Measurements from ENCODE around the gene SVEP1.

Gene SVEP1

DNA sequence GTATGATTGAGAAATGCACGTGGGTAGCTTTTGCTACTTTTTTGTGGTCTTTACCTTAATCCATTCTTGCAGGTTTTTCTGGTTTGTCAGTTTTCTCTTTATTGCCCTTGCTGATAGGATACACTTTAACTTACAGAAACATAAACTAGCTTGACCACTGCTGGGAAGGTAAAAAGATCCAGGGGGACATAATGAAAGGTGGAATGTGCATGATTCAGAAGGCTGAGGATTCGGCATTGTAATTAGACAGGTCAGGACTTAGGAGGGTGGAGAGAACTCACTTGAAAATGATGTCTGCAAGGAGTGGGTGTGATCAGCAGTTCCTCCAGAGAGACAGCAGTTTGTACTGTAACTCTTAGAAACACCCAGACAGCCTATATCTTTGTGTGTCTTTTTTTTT is 222.0 kb downstream of the SVEP1 start:
- TF ChIP-seq, protein P1, sequence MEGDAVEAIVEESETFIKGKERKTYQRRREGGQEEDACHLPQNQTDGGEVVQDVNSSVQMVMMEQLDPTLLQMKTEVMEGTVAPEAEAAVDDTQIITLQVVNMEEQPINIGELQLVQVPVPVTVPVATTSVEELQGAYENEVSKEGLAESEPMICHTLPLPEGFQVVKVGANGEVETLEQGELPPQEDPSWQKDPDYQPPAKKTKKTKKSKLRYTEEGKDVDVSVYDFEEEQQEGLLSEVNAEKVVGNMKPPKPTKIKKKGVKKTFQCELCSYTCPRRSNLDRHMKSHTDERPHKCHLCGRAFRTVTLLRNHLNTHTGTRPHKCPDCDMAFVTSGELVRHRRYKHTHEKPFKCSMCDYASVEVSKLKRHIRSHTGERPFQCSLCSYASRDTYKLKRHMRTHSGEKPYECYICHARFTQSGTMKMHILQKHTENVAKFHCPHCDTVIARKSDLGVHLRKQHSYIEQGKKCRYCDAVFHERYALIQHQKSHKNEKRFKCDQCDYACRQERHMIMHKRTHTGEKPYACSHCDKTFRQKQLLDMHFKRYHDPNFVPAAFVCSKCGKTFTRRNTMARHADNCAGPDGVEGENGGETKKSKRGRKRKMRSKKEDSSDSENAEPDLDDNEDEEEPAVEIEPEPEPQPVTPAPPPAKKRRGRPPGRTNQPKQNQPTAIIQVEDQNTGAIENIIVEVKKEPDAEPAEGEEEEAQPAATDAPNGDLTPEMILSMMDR (IDR thresholded peaks at IDR 0.05) = no peak
- Histone ChIP-seq H3K4me3 (no peak overlapping the region), H3K27ac (no peak overlapping the region)
- DNase-seq (ENCODE audit: low spot score) = no peak

DNA sequence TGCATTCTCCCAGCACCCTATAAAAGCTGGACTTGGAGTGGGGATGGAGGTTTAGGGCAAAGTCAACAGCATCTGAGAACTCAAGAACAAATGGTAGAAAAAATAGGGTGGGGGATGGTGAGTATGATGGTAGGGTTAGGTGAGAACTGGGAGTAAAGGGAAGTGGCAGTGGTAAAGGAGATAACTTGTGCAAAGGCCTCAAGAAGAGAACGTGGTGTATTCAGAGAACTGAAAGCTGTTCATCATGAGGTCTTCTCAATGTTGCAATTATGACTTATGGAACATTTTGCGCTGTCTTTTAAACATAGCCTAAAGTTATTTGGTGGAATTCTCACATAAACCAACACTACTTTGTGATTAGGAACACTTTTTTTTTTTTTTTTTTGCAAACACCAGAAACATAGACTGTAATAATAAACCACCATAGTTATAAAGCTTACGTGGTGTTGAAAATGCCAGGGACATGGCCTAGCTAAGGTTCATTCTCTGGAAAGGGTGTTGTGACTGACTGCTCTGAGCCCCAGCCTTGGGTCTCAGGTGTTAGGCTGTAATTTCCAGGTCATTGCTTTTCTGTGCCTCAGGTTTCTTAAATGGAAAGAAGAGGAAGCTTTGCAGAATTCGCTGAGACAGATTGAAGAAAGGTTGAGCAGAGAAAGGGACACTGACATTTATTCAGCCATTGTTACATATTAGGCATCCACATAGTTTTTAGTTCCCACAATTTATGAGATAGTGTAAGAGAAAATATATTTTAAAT is 222.7 kb downstream of the SVEP1 start:
- DNase-seq (ENCODE audit: low spot score) = no peak

DNA sequence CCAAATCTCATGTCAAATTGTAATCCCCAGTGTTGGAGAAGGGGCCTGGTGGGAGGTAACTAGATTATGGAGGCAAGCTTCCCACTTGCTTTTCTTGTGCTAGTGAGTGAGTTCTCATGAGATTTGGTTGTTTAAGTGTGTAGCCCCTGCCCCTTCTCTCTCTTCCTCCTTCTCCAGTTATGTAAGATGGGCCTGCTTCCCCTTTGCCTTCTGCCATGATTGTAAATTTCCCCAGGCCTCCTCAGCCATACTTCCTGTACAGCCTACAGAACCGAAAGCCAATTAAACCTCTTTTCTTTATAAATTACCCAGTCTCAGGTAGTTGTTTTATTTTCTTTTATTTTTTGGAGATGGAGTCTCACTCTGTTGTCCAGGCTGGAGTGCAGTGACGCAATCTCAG is 223.6 kb downstream of the SVEP1 start:
- no peak overlapping the region for H3K4me3 ChIP-seq
- TF ChIP-seq, protein P1 (IDR thresholded peaks at IDR 0.05) = no peak
- H3K27ac ChIP-seq = no peak overlapping the region

More for the DNA sequence above, 222.7 kb downstream of the SVEP1 start:
- TF ChIP-seq, protein P1 (IDR thresholded peaks at IDR 0.05) = no peak
- Histone ChIP-seq H3K4me3 (no peak overlapping the region), H3K27ac (no peak overlapping the region)

DNA sequence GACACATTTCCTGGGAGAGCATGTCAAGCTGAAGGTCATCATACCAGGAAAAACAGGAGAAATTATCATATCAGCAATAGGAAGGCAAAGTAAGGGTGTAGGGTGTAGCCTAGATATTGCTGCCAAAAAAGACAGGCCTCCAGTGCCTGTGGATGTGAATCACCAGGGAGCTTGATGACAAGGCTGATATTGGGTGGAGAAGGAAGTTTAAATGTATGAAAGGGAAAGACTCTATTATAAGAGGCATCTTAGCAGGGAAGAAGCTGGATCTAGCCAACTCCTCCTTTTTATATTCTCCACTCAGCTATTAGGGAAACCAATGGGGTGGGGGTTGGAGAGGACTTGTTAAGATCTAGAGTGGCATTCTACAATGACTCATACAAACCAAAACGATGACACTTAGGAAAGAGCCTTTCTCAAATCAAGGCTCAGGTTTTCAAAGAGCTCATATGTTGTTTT is 228.5 kb downstream of the SVEP1 start:
- Histone ChIP-seq H3K27ac (peak overlapping the region in 1 of 2 donors; percentile 56), H3K4me3 (no peak overlapping the region)
- TF ChIP-seq, protein P1 (IDR thresholded peaks at IDR 0.05) = no peak
- DNase-seq (ENCODE audit: low spot score) = no peak

More for the DNA sequence above, 223.6 kb downstream of the SVEP1 start:
- DNase-seq (ENCODE audit: low spot score) = no peak

DNA sequence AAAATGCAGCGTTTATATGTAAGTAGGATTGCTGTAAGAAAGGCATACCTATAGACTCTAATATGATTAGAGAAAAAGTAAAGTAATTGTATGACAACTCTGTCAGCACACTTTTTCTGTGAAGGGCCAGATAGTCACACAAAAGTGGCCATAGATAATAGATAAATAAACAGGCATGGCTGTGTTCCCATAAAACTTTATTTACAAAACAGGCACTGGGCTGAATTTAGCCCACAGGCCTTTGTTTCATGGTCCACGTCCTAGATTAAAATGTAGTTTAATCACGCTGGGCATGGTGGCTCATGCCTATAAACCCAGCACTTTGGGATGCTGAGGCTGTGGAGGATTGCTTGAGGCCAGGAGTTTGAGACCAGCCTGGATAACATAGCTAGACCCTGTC is 233.2 kb downstream of the SVEP1 start:
- Histone ChIP-seq H3K27ac (no peak overlapping the region), H3K4me3 (no peak overlapping the region)
- no peak for DNase-seq (ENCODE audit: low spot score)
- TF ChIP-seq, protein P1 (IDR thresholded peaks at IDR 0.05) = no peak

DNA sequence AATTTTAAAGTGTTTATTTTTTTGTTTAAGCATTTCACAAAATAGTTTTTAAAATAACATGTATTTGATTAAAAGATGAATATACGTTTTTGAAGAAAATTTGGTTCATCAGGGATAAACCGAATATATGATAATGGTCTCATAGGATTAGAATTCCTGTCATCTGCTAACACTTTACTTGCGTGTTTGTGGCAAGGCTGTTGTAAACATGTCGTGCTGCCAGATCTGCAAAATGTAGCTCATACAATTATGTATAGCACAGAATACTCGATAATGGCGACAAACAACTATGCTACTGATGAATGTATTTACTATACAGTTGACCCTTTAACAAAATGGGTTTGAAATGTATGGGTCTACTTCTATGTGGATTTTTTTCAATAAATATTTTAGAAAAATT is 234.7 kb downstream of the SVEP1 start:
- TF ChIP-seq, protein P1 (IDR thresholded peaks at IDR 0.05) = no peak
- Histone ChIP-seq H3K27ac (no peak overlapping the region), H3K4me3 (no peak overlapping the region)
- no peak for DNase-seq (ENCODE audit: low spot score)

DNA sequence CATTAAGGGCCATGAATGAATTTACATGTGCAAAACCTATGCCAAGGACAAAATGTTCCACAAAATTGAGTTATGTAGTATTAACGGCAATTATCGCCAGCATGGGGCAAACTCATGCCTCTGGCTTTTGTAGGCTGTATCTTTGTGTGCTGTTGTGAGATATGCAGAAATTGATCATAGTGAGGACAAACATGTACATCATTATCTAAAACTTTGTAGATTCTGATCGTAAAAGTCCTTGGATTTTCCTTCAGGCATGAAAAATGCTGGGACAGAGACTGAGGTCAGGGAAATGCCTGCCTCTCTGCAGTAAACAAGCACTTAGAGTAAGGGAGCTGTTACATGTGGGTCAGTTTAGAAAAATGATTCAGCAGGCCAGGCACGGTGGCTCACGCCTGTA is 236.0 kb downstream of the SVEP1 start:
- no peak overlapping the region for H3K4me3 ChIP-seq
- no peak for DNase-seq (ENCODE audit: low spot score)
- no peak overlapping the region for H3K27ac ChIP-seq
- TF ChIP-seq, protein P1 (IDR thresholded peaks at IDR 0.05) = no peak

Measured in coronary artery (tissue), 2 donors.